ENCODE results near the gene DNAJC18.

Gene DNAJC18

GRCh38 chr5:139371482-139372435 lies 67.6 kb downstream of the DNAJC18 start:
- POLR2A ChIA-PET, result no interaction called here
- CTCF ChIA-PET, result interaction anchor here (0.9 to 1.0 kb wide), 3 partner anchors 15 to 20 kb away, joined by 3 read pairs; no protein-coding TSS in a partner anchor
- H3K4me3 ChIP-seq (ENCODE audit: low read depth, low read length), result no peak overlapping the region
- no peak for DNase-seq (ENCODE audit: low read depth, low spot score)
- TF ChIP-seq CTCF (IDR thresholded peaks at IDR 0.05; ENCODE audit: insufficient read depth, low read length, missing control alignments), result no peak

DNA sequence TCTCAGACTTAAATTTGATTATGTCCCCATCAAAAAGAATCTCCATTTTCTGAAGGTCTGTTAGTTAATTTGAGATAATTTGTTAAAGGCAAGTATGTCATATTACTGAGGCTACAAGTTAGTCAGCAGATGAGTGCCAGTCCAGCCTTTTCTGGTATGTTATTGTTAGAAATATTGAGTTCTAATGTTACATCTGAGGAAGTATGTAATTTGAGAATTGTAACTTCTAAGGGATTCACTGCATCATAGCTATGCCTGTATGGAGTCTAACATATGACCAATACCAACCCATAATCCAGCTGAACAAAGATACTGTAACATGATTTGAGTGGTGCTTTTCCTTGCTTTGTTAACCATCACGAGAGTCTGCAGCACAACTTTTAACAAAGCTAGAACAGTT lies 70.1 kb downstream of the DNAJC18 start:
- peak; percentile 45 for DNase-seq (ENCODE audit: low read depth, low spot score)
- CTCF ChIA-PET, result interaction anchor here (1.4 kb wide), 1 partner anchor 919 kb away, joined by 3 read pairs; no protein-coding TSS in a partner anchor
- TF ChIP-seq CTCF (IDR thresholded peaks at IDR 0.05; ENCODE audit: insufficient read depth, low read length, missing control alignments), result no peak
- no peak overlapping the region for H3K4me3 ChIP-seq (ENCODE audit: low read depth, low read length)
- POLR2A ChIA-PET, result interaction anchor here (0.9 kb wide), 1 partner anchor 28 kb away, joined by 3 read pairs; the partner anchor contains the start of gene PAIP2

DNA sequence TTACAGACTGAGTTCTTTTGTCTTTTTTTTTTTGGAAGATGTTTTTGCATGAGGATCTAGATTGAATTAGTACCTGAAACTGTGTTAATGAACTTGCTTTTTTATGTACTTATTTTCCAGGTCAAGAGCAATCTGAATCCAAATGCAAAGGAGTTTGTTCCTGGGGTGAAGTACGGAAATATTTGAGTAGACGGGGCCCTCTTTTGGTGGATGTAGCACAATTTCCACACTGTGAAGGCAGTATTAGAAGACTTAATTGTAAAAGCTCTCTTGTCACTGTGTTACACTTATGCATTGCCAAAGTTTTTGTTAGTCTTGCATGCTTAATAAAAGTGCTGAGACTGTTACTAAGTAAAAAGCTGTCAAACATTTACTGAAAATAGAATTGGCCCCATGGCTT lies 70.7 kb downstream of the DNAJC18 start:
- POLR2A ChIA-PET, result interaction anchor here (0.9 kb wide), 1 partner anchor 27 kb away, joined by 3 read pairs; the partner anchor contains the start of gene PAIP2
- no peak overlapping the region for H3K4me3 ChIP-seq (ENCODE audit: low read depth, low read length)
- TF ChIP-seq CTCF (IDR thresholded peaks at IDR 0.05; ENCODE audit: insufficient read depth, low read length, missing control alignments), result no peak
- CTCF ChIA-PET, result interaction anchor here (1.8 kb wide), 1 partner anchor 11 kb away, joined by 5 read pairs; no protein-coding TSS in a partner anchor
- no peak for DNase-seq (ENCODE audit: low read depth, low spot score)

DNA sequence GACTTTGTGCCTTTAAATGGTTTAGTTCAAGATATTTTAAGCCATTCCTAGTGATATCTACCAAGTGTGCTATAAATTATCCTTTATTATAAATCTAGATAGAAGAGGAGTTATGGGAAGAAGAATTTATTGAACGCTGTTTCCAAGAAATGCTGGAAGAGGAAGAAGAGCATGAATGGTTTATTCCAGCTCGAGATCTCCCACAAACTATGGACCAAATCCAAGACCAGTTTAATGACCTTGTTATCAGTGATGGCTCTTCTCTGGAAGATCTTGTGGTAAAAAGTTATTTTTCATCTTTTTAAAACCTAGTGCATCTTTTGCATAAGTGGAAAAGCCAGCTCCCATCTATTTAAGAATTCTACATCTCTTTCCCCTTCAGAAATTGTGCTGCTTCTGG lies 74.9 kb downstream of the DNAJC18 start:
- ChIA-PET POLR2A (no interaction called here), CTCF (no interaction called here)
- no peak for DNase-seq (ENCODE audit: low read depth, low spot score)
- TF ChIP-seq CTCF (IDR thresholded peaks at IDR 0.05; ENCODE audit: insufficient read depth, low read length, missing control alignments), result no peak
- no peak overlapping the region for H3K4me3 ChIP-seq (ENCODE audit: low read depth, low read length)

GRCh38 chr5:139363937-139364336 lies 75.4 kb downstream of the DNAJC18 start:
- no peak for DNase-seq (ENCODE audit: low read depth, low spot score)
- ChIA-PET CTCF (no interaction called here), POLR2A (no interaction called here)
- H3K4me3 ChIP-seq (ENCODE audit: low read depth, low read length), result no peak overlapping the region
- no peak for TF ChIP-seq CTCF (IDR thresholded peaks at IDR 0.05; ENCODE audit: insufficient read depth, low read length, missing control alignments)

DNA sequence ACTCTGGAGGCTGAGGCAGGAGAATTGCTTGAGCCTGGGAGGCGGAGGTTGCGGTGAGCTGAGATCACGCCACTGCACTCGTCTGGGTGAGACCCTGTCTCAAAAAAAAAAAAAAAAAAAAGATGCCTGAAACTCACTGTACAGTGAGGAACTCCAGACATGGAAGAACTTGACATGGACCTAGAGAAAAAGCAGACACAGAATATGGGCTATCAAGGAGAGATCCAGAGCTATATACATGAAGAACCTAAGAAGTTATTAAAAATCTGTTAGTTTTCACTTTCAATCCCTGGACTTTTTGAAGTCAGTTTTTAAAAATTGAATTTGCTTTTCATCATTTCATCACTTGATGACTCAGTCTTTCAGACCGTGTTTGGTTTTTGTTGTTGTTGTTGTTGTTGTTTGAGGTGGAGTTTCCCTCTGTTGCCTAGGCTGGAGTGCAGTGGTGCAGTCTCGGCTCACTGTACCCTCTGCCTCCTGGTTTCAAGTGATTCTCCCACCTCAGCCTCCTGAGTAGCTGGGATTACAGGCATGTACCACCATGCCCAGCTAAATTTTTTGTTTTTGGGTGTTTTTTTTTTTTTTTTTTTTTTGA lies 77.4 kb downstream of the DNAJC18 start:
- ChIA-PET POLR2A (no interaction called here), CTCF (interaction anchor here (0.7 to 0.8 kb wide), 2 partner anchors 9 to 47 kb away, joined by 3 to 4 read pairs; no protein-coding TSS in a partner anchor)
- no peak overlapping the region for H3K4me3 ChIP-seq (ENCODE audit: low read depth, low read length)
- DNase-seq (ENCODE audit: low read depth, low spot score), result no peak
- TF ChIP-seq CTCF (IDR thresholded peaks at IDR 0.05; ENCODE audit: insufficient read depth, low read length, missing control alignments), result no peak
